SK-N-MC (cell line): Measurements from ENCODE around the gene LRRC4C.

ENCODE experiments used
- DNase-seq: peaks from one replicate; pipeline ENCODE4 v3.0.0-alpha.2; 2011; ENCODE audit warnings: low read depth, low spot score
- H3K27ac ChIP-seq: fragments of 200-600 bp; sonication (generic); 2 replicates; pipeline ENCODE4 v1.5.1; 2016; ENCODE audit warnings: mixed run types
- H3K36me3 ChIP-seq: fragments of 200-600 bp; sonication (generic); 2 replicates; pipeline ENCODE4 v1.6.1; 2017; ENCODE audit warnings: antibody characterized with exemption, low read length, mixed read lengths; ENCODE audit not compliant: insufficient read depth
- H3K4me3 ChIP-seq: fragments of 200-600 bp; sonication (generic); 2 replicates; pipeline ENCODE4 v1.5.1; 2016
- H3K9ac ChIP-seq: fragments of 200-600 bp; sonication (generic); 2 replicates; pipeline ENCODE4 v1.8.0; 2017; ENCODE audit warnings: mixed run types, mixed read lengths; ENCODE audit not compliant: insufficient read length
- H3K9me3 ChIP-seq: fragments of 200-600 bp; sonication (generic); 2 replicates; pipeline ENCODE4 v1.6.1; 2017; ENCODE audit warnings: low read depth, mild to moderate bottlenecking, antibody characterized with exemption, low read length, moderate library complexity, mixed read lengths
- EZH2 ChIP-seq: fragments of 200-600 bp; sonication (generic); IDR thresholded peaks from one replicate; pipeline ENCODE4 v1.6.1; 2017; ENCODE audit warnings: antibody characterized with exemption
- FOXP2 ChIP-seq: optimal IDR thresholded peaks from 2 replicates; pipeline ENCODE3; 2011; ENCODE audit warnings: mild to moderate bottlenecking, moderate library complexity; ENCODE audit not compliant: insufficient read depth; ENCODE audit errors: extremely low read length, control extremely low read depth
- POLR2AphosphoS5 ChIP-seq: IDR thresholded peaks from 2 replicates; pipeline ENCODE4 v1.6.1; 2012; ENCODE audit warnings: mild to moderate bottlenecking, low read depth, low read length, borderline replicate concordance

LRRC4C gene

GRCh38 chr11:41328324-41328723 is 131.1 kb downstream of the LRRC4C start:
- no peak for DNase-seq
- Histone ChIP-seq H3K4me3 (no peak overlapping the region), H3K36me3 (no peaks in the 10 kb centered on the region), H3K9me3 (no peaks in the 10 kb centered on the region), H3K27ac (no peak overlapping the region), H3K9ac (no peak overlapping the region)
- TF ChIP-seq EZH2, result no peak
- TF ChIP-seq FOXP2, result no peak
- TF ChIP-seq POLR2AphosphoS5, result no peak

- Histone ChIP-seq H3K36me3 (no peaks in the 10 kb centered on the region), H3K9ac (no peak overlapping the region), H3K9me3 (no peaks in the 10 kb centered on the region), H3K27ac (no peak overlapping the region), H3K4me3 (no peak overlapping the region)
- TF ChIP-seq EZH2, result no peak
- TF ChIP-seq FOXP2, result no peak
- TF ChIP-seq POLR2AphosphoS5, result no peak
- no peak for DNase-seq
Observed at GRCh38 chr11:41323446-41323845, 136.0 kb downstream of the LRRC4C start.

DNA sequence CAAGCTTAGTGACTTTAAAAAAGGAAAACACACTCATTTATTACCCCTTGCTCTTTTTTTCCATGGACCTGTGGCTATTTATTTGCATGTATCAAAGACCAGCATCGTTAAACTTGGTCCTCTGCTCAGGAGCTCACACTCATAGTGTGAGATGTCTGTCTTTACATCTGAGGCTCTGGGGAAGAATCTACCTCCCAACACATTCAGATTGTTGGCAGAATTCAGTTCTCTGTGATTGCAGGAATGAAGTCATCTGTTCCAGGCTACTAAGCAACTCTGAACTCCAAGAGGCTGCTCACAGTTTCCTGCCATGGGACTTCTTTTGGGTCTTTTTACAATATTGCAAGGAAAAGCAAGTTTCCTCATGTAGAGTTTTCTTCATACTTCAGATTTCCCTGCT is 138.8 kb downstream of the LRRC4C start:
- no peak overlapping the region for H3K9ac ChIP-seq
- no peak overlapping the region for H3K27ac ChIP-seq
- no peaks in the 10 kb centered on the region for H3K36me3 ChIP-seq
- no peak overlapping the region for H3K4me3 ChIP-seq
- H3K9me3 ChIP-seq, result no peaks in the 10 kb centered on the region
- no peak for TF ChIP-seq FOXP2
- no peak for TF ChIP-seq EZH2
- TF ChIP-seq POLR2AphosphoS5, result no peak
- DNase-seq, result no peak

DNA sequence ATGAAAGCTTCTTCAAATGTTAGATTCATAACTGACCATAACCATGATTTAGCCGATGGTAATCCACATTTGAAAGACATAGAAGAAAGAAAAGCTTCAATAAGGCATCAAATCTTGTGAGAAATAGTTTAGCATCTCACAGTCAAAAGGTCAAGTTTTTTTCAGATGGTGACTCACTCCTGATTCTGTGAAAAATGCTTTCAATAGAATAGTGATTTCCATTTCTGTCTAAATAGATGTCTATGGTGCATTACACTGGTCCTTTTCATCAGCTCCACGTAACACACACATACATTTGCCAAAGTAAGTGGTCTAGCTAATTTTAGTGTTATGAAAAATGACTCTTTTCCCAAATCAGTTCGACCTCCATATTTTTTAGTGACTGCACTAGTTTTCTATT is 139.2 kb downstream of the LRRC4C start:
- Histone ChIP-seq H3K36me3 (no peaks in the 10 kb centered on the region), H3K27ac (no peak overlapping the region), H3K4me3 (no peak overlapping the region), H3K9ac (no peak overlapping the region), H3K9me3 (no peaks in the 10 kb centered on the region)
- TF ChIP-seq FOXP2 (no peak), EZH2 (no peak), POLR2AphosphoS5 (no peak)
- no peak for DNase-seq

GRCh38 chr11:41319434-41319833 is 140.0 kb downstream of the LRRC4C start:
- TF ChIP-seq EZH2 (no peak), FOXP2 (no peak), POLR2AphosphoS5 (no peak)
- no peak overlapping the region for H3K9ac ChIP-seq
- no peak for DNase-seq
- no peak overlapping the region for H3K4me3 ChIP-seq
- H3K9me3 ChIP-seq, result no peaks in the 10 kb centered on the region
- no peak overlapping the region for H3K27ac ChIP-seq
- H3K36me3 ChIP-seq, result no peaks in the 10 kb centered on the region

GRCh38 chr11:41316751-41317150 is 142.7 kb downstream of the LRRC4C start:
- no peak overlapping the region for H3K9ac ChIP-seq
- H3K9me3 ChIP-seq, result no peaks in the 10 kb centered on the region
- H3K4me3 ChIP-seq, result no peak overlapping the region
- no peak for TF ChIP-seq EZH2
- TF ChIP-seq FOXP2, result no peak
- no peak for TF ChIP-seq POLR2AphosphoS5
- DNase-seq, result no peak
- H3K27ac ChIP-seq, result no peak overlapping the region
- H3K36me3 ChIP-seq, result no peaks in the 10 kb centered on the region

GRCh38 chr11:41313226-41313625 is 146.2 kb downstream of the LRRC4C start:
- TF ChIP-seq POLR2AphosphoS5 (no peak), FOXP2 (no peak), EZH2 (no peak)
- DNase-seq, result no peak
- no peaks in the 10 kb centered on the region for H3K36me3 ChIP-seq

GRCh38 chr11:41309716-41310115 is 149.7 kb downstream of the LRRC4C start:
- DNase-seq, result no peak
- no peak overlapping the region for H3K27ac ChIP-seq
- no peak overlapping the region for H3K9ac ChIP-seq
- TF ChIP-seq EZH2 (no peak), FOXP2 (no peak), POLR2AphosphoS5 (no peak)
- no peaks in the 10 kb centered on the region for H3K36me3 ChIP-seq
- H3K4me3 ChIP-seq, result no peak overlapping the region
- no peaks in the 10 kb centered on the region for H3K9me3 ChIP-seq

More at GRCh38 chr11:41313226-41313625, 146.2 kb downstream of the LRRC4C start:
- Histone ChIP-seq H3K4me3 (no peak overlapping the region), H3K9ac (no peak overlapping the region), H3K9me3 (no peaks in the 10 kb centered on the region), H3K27ac (no peak overlapping the region)

DNA sequence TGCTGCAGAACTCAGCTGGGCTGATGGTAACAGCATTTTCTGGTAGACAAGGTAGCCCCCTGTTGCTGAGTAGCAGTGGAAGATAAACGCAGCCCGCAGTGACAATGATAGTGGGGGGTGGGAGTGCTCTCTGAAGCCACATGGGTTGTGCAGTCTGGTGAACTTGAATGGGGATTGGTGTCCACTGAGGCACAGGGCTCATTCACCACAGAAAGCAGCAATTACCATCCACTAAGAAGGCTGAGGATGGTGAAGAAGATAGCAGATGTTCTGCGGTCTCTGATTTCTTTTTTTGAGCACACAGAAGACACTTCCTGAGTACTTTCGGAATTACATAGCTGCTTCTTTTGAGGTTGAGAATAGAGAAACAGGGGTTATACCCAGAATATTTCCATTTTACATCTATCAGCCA is 150.3 kb downstream of the LRRC4C start:
- Histone ChIP-seq H3K36me3 (no peaks in the 10 kb centered on the region), H3K4me3 (no peak overlapping the region), H3K27ac (no peak overlapping the region), H3K9ac (no peak overlapping the region), H3K9me3 (no peaks in the 10 kb centered on the region)
- no peak for DNase-seq
- TF ChIP-seq EZH2, result no peak
- no peak for TF ChIP-seq FOXP2
- TF ChIP-seq POLR2AphosphoS5, result no peak

DNA sequence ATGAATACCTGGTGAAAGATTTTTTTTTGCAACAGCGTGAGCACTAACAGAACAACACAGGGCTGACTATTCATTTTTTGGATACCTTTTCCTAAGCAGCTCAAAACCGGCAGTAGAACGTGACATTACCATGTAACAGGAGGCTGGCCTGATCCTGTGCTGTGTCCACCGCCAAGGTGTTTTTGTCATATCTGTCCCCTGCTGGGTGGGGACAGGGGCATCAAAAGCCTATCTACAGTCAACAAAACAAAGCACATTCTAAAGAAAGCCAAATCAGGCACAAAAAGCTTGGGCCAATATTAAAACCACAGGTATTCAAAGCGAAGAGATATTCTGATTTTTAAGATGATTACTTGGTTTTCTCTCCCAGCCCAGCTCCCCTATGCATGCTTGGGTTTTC is 151.2 kb downstream of the LRRC4C start:
- no peak for DNase-seq
- no peaks in the 10 kb centered on the region for H3K36me3 ChIP-seq
- no peak overlapping the region for H3K9ac ChIP-seq
- TF ChIP-seq FOXP2 (no peak), POLR2AphosphoS5 (no peak), EZH2 (no peak)
- H3K4me3 ChIP-seq, result no peak overlapping the region
- H3K9me3 ChIP-seq, result no peaks in the 10 kb centered on the region
- no peak overlapping the region for H3K27ac ChIP-seq
